ENCODE measurements around the gene PC. TPM values are rescaled to one million over a fixed set of nuclear protein-coding genes. Genes with fewer than 3 reads are reported as not detected.

The PC gene
- total RNA-seq, 1 experiment from 2014 or later, result 24.5 TPM

DNA sequence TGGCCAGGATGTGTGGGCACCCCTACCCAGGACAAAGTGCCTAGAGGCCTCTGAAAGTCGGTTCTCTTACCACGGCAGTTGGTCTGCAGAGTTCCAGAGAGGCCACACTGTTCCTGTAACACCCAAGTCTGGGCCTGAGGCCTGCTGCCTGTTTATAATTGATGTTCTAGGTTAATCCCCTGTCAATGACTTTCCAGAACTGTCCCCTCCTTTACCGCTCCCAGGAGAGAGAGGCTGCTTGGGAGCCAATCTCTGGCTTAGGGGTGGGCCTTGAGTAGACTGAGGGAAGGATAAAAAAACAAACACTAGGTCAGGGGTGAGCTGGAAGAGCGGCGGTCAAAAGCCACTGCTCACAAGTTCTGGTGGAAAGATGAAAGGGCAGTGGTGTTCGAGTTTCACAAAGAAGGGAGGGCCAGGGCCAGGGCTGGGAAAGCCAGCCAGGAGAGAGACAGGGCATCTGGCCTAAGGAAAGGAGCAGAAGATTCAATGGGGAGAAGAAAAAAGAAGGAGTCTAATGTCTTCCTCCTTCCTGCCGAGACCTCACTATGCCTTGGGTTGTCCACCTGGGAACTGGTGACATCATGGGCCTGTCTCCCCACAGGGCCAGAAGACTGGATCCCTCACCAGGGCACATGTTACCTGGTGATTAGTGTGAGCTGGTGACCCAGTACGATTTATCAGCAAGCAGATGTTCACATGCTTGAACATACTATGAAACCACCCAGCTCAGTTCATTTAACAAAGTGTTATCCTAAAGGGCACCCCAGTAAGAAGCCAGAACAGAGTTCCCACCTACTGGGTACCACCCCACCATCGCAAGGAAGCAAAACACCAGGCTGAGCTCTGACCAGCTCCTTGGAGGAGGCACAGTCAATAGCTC lies 50.2 kb downstream of the PC start:
- ChIA-PET CTCF (no interaction called here), POLR2A (ENCODE audit: unreplicated experiment) (no interaction called here)
- intact Hi-C loops (cut with micrococcal nuclease), result no loop called here
- peaks cover 11% of the 10 kb centered on the region for H3K79me2 ChIP-seq (ENCODE audit: low read length)
- no peaks in the 10 kb centered on the region for H3F3A ChIP-seq (ENCODE audit: low read length, unreplicated experiment)
- TF ChIP-seq EZH2 (IDR thresholded peaks at IDR 0.05; ENCODE audit: low read length, unreplicated experiment) (no peak), EZH2phosphoT487 (IDR thresholded peaks at IDR 0.05; ENCODE audit: borderline replicate concordance, low read length) (no peak)
- TF ChIP-seq, protein P1, sequence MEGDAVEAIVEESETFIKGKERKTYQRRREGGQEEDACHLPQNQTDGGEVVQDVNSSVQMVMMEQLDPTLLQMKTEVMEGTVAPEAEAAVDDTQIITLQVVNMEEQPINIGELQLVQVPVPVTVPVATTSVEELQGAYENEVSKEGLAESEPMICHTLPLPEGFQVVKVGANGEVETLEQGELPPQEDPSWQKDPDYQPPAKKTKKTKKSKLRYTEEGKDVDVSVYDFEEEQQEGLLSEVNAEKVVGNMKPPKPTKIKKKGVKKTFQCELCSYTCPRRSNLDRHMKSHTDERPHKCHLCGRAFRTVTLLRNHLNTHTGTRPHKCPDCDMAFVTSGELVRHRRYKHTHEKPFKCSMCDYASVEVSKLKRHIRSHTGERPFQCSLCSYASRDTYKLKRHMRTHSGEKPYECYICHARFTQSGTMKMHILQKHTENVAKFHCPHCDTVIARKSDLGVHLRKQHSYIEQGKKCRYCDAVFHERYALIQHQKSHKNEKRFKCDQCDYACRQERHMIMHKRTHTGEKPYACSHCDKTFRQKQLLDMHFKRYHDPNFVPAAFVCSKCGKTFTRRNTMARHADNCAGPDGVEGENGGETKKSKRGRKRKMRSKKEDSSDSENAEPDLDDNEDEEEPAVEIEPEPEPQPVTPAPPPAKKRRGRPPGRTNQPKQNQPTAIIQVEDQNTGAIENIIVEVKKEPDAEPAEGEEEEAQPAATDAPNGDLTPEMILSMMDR (conservative IDR thresholded peaks at IDR 0.05; ENCODE audit: low read depth, low read length), result no peak
- ATAC-seq (no peak), DNase-seq (no peak)
- no peaks in the 10 kb centered on the region for H3K9me2 ChIP-seq (replicated peaks; ENCODE audit: low read length)
- no peak overlapping the region for H3K9ac ChIP-seq (ENCODE audit: low read length)
- H3K27me3 ChIP-seq (ENCODE audit: low read length), result no peaks in the 10 kb centered on the region
- no peaks in the 10 kb centered on the region for H3K36me3 ChIP-seq (ENCODE audit: low read depth, low read length)
- BruUV-seq (replicated peaks), result no TSS peak
- H3K4me2 ChIP-seq (ENCODE audit: low read length), result no peak overlapping the region
- no peak overlapping the region for H3K4me3 ChIP-seq (ENCODE audit: low read length)
- H3K27ac ChIP-seq (ENCODE audit: low read length), result no peak overlapping the region
- H3K4me1 ChIP-seq (ENCODE audit: insufficient read depth, low read length), result peaks cover 34% of the 10 kb centered on the region
- H4K20me1 ChIP-seq (ENCODE audit: low read length), result no peaks in the 10 kb centered on the region
- H2AFZ ChIP-seq (ENCODE audit: low read length), result no peak overlapping the region
- H3K9me3 ChIP-seq (ENCODE audit: low read length), result no peaks in the 10 kb centered on the region

DNA sequence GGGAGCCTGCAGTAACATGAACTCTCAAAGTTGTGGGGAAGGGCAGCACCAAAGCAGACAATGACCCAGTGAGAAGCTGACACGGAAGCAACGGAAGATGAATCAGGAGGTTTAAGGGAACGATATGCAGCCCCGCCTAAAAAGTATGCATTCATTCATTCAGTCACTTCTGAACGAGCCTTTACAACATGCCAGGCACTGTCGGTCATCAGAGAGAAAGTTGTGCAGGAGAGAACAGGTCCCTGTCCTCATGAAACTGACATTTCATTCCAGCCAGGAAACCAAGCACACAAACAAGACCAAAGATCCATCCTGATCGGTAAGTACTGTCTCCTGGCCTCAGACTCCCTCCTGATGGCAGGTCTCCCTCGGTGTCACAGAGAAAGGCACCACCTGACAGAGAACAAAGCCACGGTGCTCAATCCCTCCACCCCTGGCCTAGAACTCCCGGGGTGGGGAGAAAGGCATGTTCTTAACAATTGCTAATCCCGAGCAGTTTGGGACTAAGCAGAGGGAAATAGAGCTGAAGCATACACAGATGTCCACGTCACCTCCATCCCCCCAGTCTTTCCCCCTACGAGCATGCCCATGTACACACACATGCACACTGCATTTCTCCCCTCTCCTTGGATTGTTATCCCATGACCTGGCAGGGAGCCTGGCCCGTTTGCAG lies 52.0 kb downstream of the PC start:
- H3K4me2 ChIP-seq (ENCODE audit: low read length), result peak overlapping the region; percentile 72
- peak overlapping the region; percentile 37; the same call in 1 of the 2 replicates for H3K4me3 ChIP-seq (ENCODE audit: low read length)
- H3K36me3 ChIP-seq (ENCODE audit: low read depth, low read length), result no peaks in the 10 kb centered on the region
- peaks cover 11% of the 10 kb centered on the region for H3K79me2 ChIP-seq (ENCODE audit: low read length)
- peak overlapping the region; percentile 88 for H3K27ac ChIP-seq (ENCODE audit: low read length)
- peak; percentile 58 for ATAC-seq
- DNase-seq, result peak; percentile 84
- ChIA-PET POLR2A (ENCODE audit: unreplicated experiment) (no interaction called here), CTCF (no interaction called here)
- no peaks in the 10 kb centered on the region for H3K9me3 ChIP-seq (ENCODE audit: low read length)
- H3K9ac ChIP-seq (ENCODE audit: low read length), result peak overlapping the region; percentile 67
- no peak overlapping the region for H2AFZ ChIP-seq (ENCODE audit: low read length)
- H3K27me3 ChIP-seq (ENCODE audit: low read length), result no peaks in the 10 kb centered on the region
- intact Hi-C loops (cut with micrococcal nuclease), result no loop called here
- H3K9me2 ChIP-seq (replicated peaks; ENCODE audit: low read length), result no peaks in the 10 kb centered on the region
- BruUV-seq (replicated peaks), result TSS peak; percentile 93
- TF ChIP-seq EZH2 (IDR thresholded peaks at IDR 0.05; ENCODE audit: low read length, unreplicated experiment) (no peak), EZH2phosphoT487 (IDR thresholded peaks at IDR 0.05; ENCODE audit: borderline replicate concordance, low read length) (no peak)
- TF ChIP-seq, protein P1 (conservative IDR thresholded peaks at IDR 0.05; ENCODE audit: low read depth, low read length), result no peak
- no peaks in the 10 kb centered on the region for H3F3A ChIP-seq (ENCODE audit: low read length, unreplicated experiment)
- H4K20me1 ChIP-seq (ENCODE audit: low read length), result no peaks in the 10 kb centered on the region
- peaks cover 40% of the 10 kb centered on the region for H3K4me1 ChIP-seq (ENCODE audit: insufficient read depth, low read length)

Data from PC-3 (cell line).